Body of pancreas (tissue), 4 donors: ENCODE measurements around the gene TBX10. TPM values are rescaled to one million over a fixed set of nuclear protein-coding genes. Genes with fewer than 3 reads are reported as not detected.
"Not testable (repeated sequence)": the region's sequence is repeated elsewhere in the genome, so short reads cannot be mapped to it uniquely, and the experiment has no call there.

Experiments
- ATAC-seq: fragments of 150-250 bp; one replicate; pipeline ENCODE4 v1.9.1; 2016
- DNase-seq, 4 donors: peaks; one replicate each; pipeline ENCODE4 v3.0.0-alpha.2; 2019
- H3K27ac ChIP-seq, 4 donors: fragments of 200-600 bp; sonication (generic); 1 replicate in 3 of 4; 2 replicates in 1 of 4; pipeline versions ENCODE4 v1.5.1 to v1.6.1; 2016 to 2019; ENCODE audit warnings: mild to moderate bottlenecking in 1 of 4, mixed read lengths in 1 of 4, moderate library complexity in 1 of 4
- H3K27me3 ChIP-seq, 2 donors: fragments of 200-600 bp; sonication (generic); one replicate each; pipeline ENCODE4 v1.6.0; 2016; ENCODE audit warnings: mild to moderate bottlenecking in 1 of 2
- H3K36me3 ChIP-seq, 2 donors: fragments of 200-600 bp; sonication (generic); replicated peaks in 1 of 2; 2 replicates each; pipeline ENCODE4 v1.5.1; 2016; ENCODE audit warnings: low read depth in 2 of 2; ENCODE audit not compliant: insufficient read depth in 1 of 2
- H3K4me1 ChIP-seq: fragments of 200-600 bp; sonication (generic); one replicate; pipeline ENCODE4 v1.6.0; 2016
- H3K4me3 ChIP-seq, 2 donors: fragments of 200-600 bp; sonication (generic); 1 replicate in 1 of 2; 2 replicates in 1 of 2; pipeline ENCODE4 v1.5.1; 2016 to 2019
- H3K9me3 ChIP-seq, 3 donors: fragments of 200-600 bp; sonication (generic); 1 replicate in 2 of 3; 2 replicates in 1 of 3; pipeline ENCODE4 v1.5.1; 2016
- POLR2A ChIP-seq, 3 donors: fragments of 450-650 bp; IDR thresholded peaks; one replicate each; pipeline ENCODE4 v1.6.1; 2016; ENCODE audit warnings: antibody characterized with exemption in 3 of 3, mild to moderate bottlenecking in 2 of 3
- WGBS, 2 donors: methylation state at CpG; one replicate each; pipeline ENCODE4 v1.1.5; 2017; 5-methylcytosine and 5-hydroxymethylcytosine counted together
- intact Hi-C: fragments of 100-400 bp; cut with DNase I; formaldehyde crosslinking; loops from one replicate; pipeline ENCODE4 v1.15.1; 2023
- total RNA-seq, 2 donors: library from RNA; depleted of rRNA; stranded (reverse); fragments of >200 nt; gene quantifications; one replicate each; pipeline ENCODE4 v1.1.0, GENCODE V29; 2016
- TF ChIP-seq, protein P1 (sequence below), 7 experiments: fragments of 450-650 bp in 4 of 7; fragments of 200-600 bp in 3 of 7; sonication (generic) in 3 of 7; IDR thresholded peaks; one replicate each; pipeline ENCODE4 v1.5.1; 2016 to 2019; ENCODE audit warnings: antibody characterized with exemption in 7 of 7

Gene TBX10
- total RNA-seq, 2 donors from 2014 or later = not detected

DNA sequence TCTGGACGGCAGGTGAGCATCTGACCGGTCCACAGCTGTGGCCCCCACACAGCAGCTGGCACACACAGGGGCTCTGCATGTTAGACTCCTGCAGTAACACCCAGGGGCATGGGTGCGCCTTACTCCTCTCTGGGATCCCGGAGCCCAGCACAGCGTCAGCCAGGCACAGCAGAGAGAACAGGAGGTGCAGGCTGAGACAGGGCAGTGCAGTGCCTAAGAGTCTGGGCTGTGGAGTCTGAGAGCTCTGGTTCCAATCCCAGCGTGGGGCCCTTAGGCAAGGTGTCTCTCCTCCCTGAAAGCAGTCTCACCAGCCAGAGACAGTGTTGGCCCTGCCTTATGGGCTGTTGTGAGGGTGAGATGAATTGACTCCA lies 12.1 kb downstream of the TBX10 start:
- WGBS, 2 donors = 94 to 95% methylated on average over 2 to 6 of the region's 6 CpGs
- H3K27me3 ChIP-seq = no peaks in the 10 kb centered on the region
- peaks cover 32% of the 10 kb centered on the region for H3K4me1 ChIP-seq
- H3K9me3 ChIP-seq = no peaks in the 10 kb centered on the region
- intact Hi-C loops = no loop called here
- no peak overlapping the region for H3K4me3 ChIP-seq
- H3K27ac ChIP-seq = no peak overlapping the region
- TF ChIP-seq POLR2A (IDR thresholded peaks at IDR 0.05) = no peak
- TF ChIP-seq, protein P1, sequence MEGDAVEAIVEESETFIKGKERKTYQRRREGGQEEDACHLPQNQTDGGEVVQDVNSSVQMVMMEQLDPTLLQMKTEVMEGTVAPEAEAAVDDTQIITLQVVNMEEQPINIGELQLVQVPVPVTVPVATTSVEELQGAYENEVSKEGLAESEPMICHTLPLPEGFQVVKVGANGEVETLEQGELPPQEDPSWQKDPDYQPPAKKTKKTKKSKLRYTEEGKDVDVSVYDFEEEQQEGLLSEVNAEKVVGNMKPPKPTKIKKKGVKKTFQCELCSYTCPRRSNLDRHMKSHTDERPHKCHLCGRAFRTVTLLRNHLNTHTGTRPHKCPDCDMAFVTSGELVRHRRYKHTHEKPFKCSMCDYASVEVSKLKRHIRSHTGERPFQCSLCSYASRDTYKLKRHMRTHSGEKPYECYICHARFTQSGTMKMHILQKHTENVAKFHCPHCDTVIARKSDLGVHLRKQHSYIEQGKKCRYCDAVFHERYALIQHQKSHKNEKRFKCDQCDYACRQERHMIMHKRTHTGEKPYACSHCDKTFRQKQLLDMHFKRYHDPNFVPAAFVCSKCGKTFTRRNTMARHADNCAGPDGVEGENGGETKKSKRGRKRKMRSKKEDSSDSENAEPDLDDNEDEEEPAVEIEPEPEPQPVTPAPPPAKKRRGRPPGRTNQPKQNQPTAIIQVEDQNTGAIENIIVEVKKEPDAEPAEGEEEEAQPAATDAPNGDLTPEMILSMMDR (IDR thresholded peaks at IDR 0.05) = no peak
- DNase-seq = peak in 2 of 4 donors; percentile 1 to 11
- ATAC-seq = no peak
- H3K36me3 ChIP-seq = no peaks in the 10 kb centered on the region

DNA sequence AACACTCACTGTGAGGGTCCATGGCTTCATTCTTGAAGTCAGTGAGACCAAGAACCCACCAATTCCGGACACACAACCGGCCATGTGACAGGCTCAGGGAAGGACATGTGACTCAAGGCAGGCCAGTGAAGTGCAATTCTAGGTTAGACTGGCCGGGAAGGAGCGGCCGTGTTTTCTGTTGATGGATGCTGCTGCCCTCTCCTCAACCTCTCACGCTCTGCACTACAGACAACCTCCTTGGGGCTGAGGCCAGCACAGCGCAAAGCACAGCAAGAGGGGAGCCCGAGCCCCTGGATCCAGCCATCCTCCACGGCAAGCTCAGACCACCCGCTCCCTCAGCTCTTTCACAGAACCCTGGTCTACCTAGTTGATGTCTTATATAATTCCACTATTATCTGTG lies 12.6 kb downstream of the TBX10 start:
- no peak overlapping the region for H3K27ac ChIP-seq
- 94 to 100% methylated on average over 8 to 10 of the region's 10 CpGs for WGBS, 2 donors
- no peak overlapping the region for H3K4me3 ChIP-seq
- no peak for TF ChIP-seq POLR2A (IDR thresholded peaks at IDR 0.05)
- TF ChIP-seq, protein P1 (IDR thresholded peaks at IDR 0.05) = no peak
- ATAC-seq = no peak
- H3K9me3 ChIP-seq = no peaks in the 10 kb centered on the region
- H3K4me1 ChIP-seq = peaks cover 27% of the 10 kb centered on the region
- H3K27me3 ChIP-seq = no peaks in the 10 kb centered on the region
- no peaks in the 10 kb centered on the region for H3K36me3 ChIP-seq
- no peak for DNase-seq
- intact Hi-C loops = no loop called here

DNA sequence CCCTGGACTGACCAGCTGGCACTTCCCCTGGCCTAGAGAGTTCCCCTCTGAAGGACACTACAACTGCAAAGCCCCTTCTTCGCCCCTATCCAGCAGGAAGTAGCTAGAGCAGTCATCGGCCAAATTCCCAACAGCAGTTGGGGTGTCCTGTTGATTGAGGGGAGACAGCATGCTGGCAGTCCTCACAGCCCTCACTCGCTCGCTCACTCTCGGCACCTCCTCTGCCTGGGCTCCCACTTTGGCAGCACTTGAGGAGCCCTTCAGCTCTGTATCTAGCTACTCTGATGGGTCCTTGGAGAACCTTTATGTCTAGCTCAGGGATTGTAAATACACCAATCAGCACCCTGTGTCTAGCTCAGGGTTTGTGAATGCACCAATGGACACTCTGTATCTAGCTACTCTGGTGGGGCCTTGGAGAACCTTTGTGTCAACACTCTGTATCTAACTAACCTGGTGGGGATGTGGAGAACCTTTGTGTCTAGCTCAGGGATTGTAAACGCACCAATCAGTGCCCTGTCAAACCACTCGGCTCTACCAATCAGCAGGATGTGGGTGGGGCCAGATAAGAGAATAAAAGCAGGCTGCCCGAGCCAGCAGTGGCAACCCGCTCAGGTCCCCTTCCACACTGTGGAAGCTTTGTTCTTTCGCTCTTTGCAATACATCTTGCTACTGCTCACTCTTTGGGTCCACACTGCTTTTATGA lies 13.3 kb downstream of the TBX10 start:
- H3K27ac ChIP-seq, H3K4me3 ChIP-seq, DNase-seq, ATAC-seq, H3K36me3 ChIP-seq, H3K9me3 ChIP-seq, H3K27me3 ChIP-seq, intact Hi-C loops: not testable (repeated sequence)
- 82 to 86% methylated on average over 7 to 10 of the region's 10 CpGs for WGBS, 2 donors
- peaks cover 20% of the 10 kb centered on the region for H3K4me1 ChIP-seq

- H3K36me3 ChIP-seq, DNase-seq, H3K4me1 ChIP-seq, H3K9me3 ChIP-seq, H3K4me3 ChIP-seq, intact Hi-C loops, H3K27ac ChIP-seq, ATAC-seq, H3K27me3 ChIP-seq: not testable (repeated sequence)
- WGBS, 2 donors = 78 to 91% methylated on average over 1 of the region's 1 CpG
Observed at GRCh38 chr11:67623795-67624194, 15.8 kb downstream of the TBX10 start.

- H3K27ac ChIP-seq, intact Hi-C loops, H3K9me3 ChIP-seq, H3K4me3 ChIP-seq, H3K36me3 ChIP-seq, ATAC-seq, DNase-seq, H3K4me1 ChIP-seq, H3K27me3 ChIP-seq: not testable (repeated sequence)
- WGBS, 2 donors = 71 to 90% methylated on average over 4 to 7 of the region's 7 CpGs
Observed at GRCh38 chr11:67622905-67623304, 16.7 kb downstream of the TBX10 start.

DNA sequence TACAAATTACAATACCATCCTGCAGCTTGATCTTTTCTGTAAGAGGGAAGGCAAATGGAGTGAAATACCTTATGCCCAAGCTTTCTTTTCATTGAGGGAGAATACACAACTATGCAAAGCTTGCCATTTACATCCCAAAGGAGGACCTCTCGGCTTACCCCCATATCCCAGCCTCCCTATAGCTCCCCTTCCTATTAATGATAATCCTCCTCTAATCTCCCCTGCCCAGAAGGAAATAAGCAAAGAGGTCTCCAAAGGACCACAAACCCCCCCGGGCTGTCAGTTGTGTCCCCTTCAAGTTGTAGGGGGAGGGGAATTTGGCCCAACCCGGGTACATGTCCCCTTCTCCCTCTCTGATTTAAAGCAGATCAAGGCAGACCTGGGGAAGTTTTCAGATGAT lies 17.6 kb downstream of the TBX10 start:
- intact Hi-C loops, H3K36me3 ChIP-seq, H3K4me3 ChIP-seq, H3K9me3 ChIP-seq, ATAC-seq, H3K27ac ChIP-seq, H3K27me3 ChIP-seq, DNase-seq, H3K4me1 ChIP-seq: not testable (repeated sequence)
- WGBS, 2 donors = 60 to 61% methylated on average over 3 of the region's 3 CpGs

- H3K36me3 ChIP-seq, H3K27me3 ChIP-seq, H3K4me1 ChIP-seq, H3K27ac ChIP-seq, ATAC-seq, DNase-seq, H3K4me3 ChIP-seq, H3K9me3 ChIP-seq, intact Hi-C loops: not testable (repeated sequence)
- 86 to 87% methylated on average over 12 to 13 of the region's 13 CpGs for WGBS, 2 donors
Observed at GRCh38 chr11:67620621-67621020, 18.9 kb downstream of the TBX10 start.

- H3K9me3 ChIP-seq, DNase-seq, H3K4me1 ChIP-seq, H3K36me3 ChIP-seq, intact Hi-C loops, ATAC-seq, H3K27me3 ChIP-seq, H3K27ac ChIP-seq, H3K4me3 ChIP-seq: not testable (repeated sequence)
- WGBS, 2 donors = 80 to 85% methylated on average over 30 to 33 of the region's 33 CpGs
Observed at GRCh38 chr11:67619683-67620618, 19.6 kb downstream of the TBX10 start.

DNA sequence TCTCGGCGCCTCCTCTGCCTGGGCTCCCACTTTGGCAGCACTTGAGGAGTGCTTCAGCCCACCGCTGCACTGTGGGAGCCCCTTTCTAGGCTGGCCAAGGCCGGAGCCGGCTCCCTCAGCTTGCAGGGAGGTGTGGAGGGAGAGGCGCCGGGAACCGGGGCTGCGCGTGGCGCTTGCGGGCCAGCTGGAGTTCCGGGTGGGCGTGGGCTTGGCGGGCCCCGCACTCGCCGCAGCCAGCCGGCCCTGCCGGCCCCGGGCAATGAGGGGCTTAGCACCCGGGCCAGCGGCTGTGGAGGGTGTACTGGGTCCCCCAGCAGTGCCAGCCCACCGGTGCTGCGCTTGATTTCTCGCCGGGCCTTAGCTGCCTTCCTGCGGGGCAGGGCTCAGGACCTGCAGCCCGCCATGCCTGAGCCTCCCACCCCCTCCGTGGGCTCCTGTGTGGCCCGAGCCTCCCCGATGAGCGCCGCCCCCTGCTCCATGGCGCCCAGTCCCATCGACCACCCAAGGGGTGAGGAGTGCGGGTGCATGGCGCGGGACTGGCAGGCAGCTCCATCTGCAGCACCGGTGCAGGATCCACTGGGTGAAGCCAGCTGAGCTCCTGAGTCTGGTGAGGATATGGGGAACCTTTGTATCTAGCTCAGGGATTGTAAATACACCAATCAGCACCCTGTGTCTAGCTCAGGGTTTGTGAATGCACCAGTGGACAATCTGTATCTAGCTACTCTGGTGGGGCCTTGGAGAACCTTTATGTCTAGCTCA lies 20.5 kb downstream of the TBX10 start:
- WGBS, 2 donors = 90 to 96% methylated on average over 9 to 30 of the region's 40 CpGs
- H3K36me3 ChIP-seq, H3K27ac ChIP-seq, H3K4me1 ChIP-seq, DNase-seq, intact Hi-C loops, H3K4me3 ChIP-seq, H3K27me3 ChIP-seq, H3K9me3 ChIP-seq, ATAC-seq: not testable (repeated sequence)
